ENCODE measurements around the gene DNAJC8.

The DNAJC8 gene

GRCh38 chr1:28199328-28200233 lies 33.2 kb downstream of the DNAJC8 start:
- H3K27ac ChIP-seq (ENCODE audit: low read depth, low read length, severe bottlenecking): no peak overlapping the region
- H3K4me1 ChIP-seq (ENCODE audit: control insufficient read depth, insufficient read depth, low read length, poor library complexity, severe bottlenecking): peaks cover 4% of the 10 kb centered on the region
- WGBS, 2 experiments (ENCODE audit: insufficient coverage in 2 of 2): 85 to 86% methylated on average over 2 to 5 of the region's 8 CpGs
- no peaks in the 10 kb centered on the region for H3K9me3 ChIP-seq (ENCODE audit: control insufficient read depth, low read length)
- peaks cover 64% of the 10 kb centered on the region for H3K36me3 ChIP-seq (ENCODE audit: control insufficient read depth, insufficient read depth, low read length)
- no peak overlapping the region for H3K4me3 ChIP-seq (ENCODE audit: extremely low read depth, insufficient read depth, low read length, poor library complexity, severe bottlenecking)

GRCh38 chr1:28197682-28198415 lies 35.0 kb downstream of the DNAJC8 start:
- peaks cover 4% of the 10 kb centered on the region for H3K4me1 ChIP-seq (ENCODE audit: control insufficient read depth, insufficient read depth, low read length, poor library complexity, severe bottlenecking)
- H3K27ac ChIP-seq (ENCODE audit: low read depth, low read length, severe bottlenecking): no peak overlapping the region
- 94 to 95% methylated on average over 4 to 12 of the region's 12 CpGs for WGBS, 2 experiments (ENCODE audit: insufficient coverage in 2 of 2)
- no peak overlapping the region for H3K4me3 ChIP-seq (ENCODE audit: extremely low read depth, insufficient read depth, low read length, poor library complexity, severe bottlenecking)
- peaks cover 46% of the 10 kb centered on the region for H3K36me3 ChIP-seq (ENCODE audit: control insufficient read depth, insufficient read depth, low read length)
- no peaks in the 10 kb centered on the region for H3K9me3 ChIP-seq (ENCODE audit: control insufficient read depth, low read length)

- Histone ChIP-seq H3K9me3 (ENCODE audit: control insufficient read depth, low read length) (no peaks in the 10 kb centered on the region), H3K36me3 (ENCODE audit: control insufficient read depth, insufficient read depth, low read length) (peaks cover 33% of the 10 kb centered on the region), H3K4me1 (ENCODE audit: control insufficient read depth, insufficient read depth, low read length, poor library complexity, severe bottlenecking) (peaks cover 4% of the 10 kb centered on the region), H3K4me3 (ENCODE audit: extremely low read depth, insufficient read depth, low read length, poor library complexity, severe bottlenecking) (no peak overlapping the region), H3K27ac (ENCODE audit: low read depth, low read length, severe bottlenecking) (peak overlapping the region; percentile 36)
- WGBS, 2 experiments (ENCODE audit: insufficient coverage in 2 of 2): 55 to 79% methylated on average over 2 to 3 of the region's 3 CpGs
Measured at GRCh38 chr1:28196330-28196729, 36.5 kb downstream of the DNAJC8 start.

GRCh38 chr1:28195780-28196179 lies 37.0 kb downstream of the DNAJC8 start:
- Histone ChIP-seq H3K4me3 (ENCODE audit: extremely low read depth, insufficient read depth, low read length, poor library complexity, severe bottlenecking) (no peak overlapping the region), H3K36me3 (ENCODE audit: control insufficient read depth, insufficient read depth, low read length) (peaks cover 28% of the 10 kb centered on the region), H3K9me3 (ENCODE audit: control insufficient read depth, low read length) (no peaks in the 10 kb centered on the region), H3K27ac (ENCODE audit: low read depth, low read length, severe bottlenecking) (no peak overlapping the region), H3K4me1 (ENCODE audit: control insufficient read depth, insufficient read depth, low read length, poor library complexity, severe bottlenecking) (peaks cover 9% of the 10 kb centered on the region)
- 100% methylated on average over 1 of the region's 1 CpG for WGBS, 2 experiments (ENCODE audit: insufficient coverage in 2 of 2)

- peaks cover 14% of the 10 kb centered on the region for H3K4me1 ChIP-seq (ENCODE audit: control insufficient read depth, insufficient read depth, low read length, poor library complexity, severe bottlenecking)
- no peaks in the 10 kb centered on the region for H3K9me3 ChIP-seq (ENCODE audit: control insufficient read depth, low read length)
- H3K27ac ChIP-seq (ENCODE audit: low read depth, low read length, severe bottlenecking): no peak overlapping the region
- WGBS, 2 experiments (ENCODE audit: insufficient coverage in 2 of 2): 88% methylated on average over 8 of the region's 8 CpGs
- H3K36me3 ChIP-seq (ENCODE audit: control insufficient read depth, insufficient read depth, low read length): peaks cover 18% of the 10 kb centered on the region
- H3K4me3 ChIP-seq (ENCODE audit: extremely low read depth, insufficient read depth, low read length, poor library complexity, severe bottlenecking): no peak overlapping the region
Measured at GRCh38 chr1:28194326-28195035, 38.3 kb downstream of the DNAJC8 start.

- Histone ChIP-seq H3K4me1 (ENCODE audit: control insufficient read depth, insufficient read depth, low read length, poor library complexity, severe bottlenecking) (peaks cover 14% of the 10 kb centered on the region), H3K4me3 (ENCODE audit: extremely low read depth, insufficient read depth, low read length, poor library complexity, severe bottlenecking) (no peak overlapping the region), H3K27ac (ENCODE audit: low read depth, low read length, severe bottlenecking) (no peak overlapping the region), H3K36me3 (ENCODE audit: control insufficient read depth, insufficient read depth, low read length) (peaks cover 10% of the 10 kb centered on the region), H3K9me3 (ENCODE audit: control insufficient read depth, low read length) (no peaks in the 10 kb centered on the region)
- WGBS, 2 experiments (ENCODE audit: insufficient coverage in 2 of 2): 81 to 97% methylated on average over 4 to 7 of the region's 8 CpGs
Measured at GRCh38 chr1:28193701-28194161, 39.1 kb downstream of the DNAJC8 start.

- Histone ChIP-seq H3K4me1 (ENCODE audit: control insufficient read depth, insufficient read depth, low read length, poor library complexity, severe bottlenecking) (peaks cover 10% of the 10 kb centered on the region), H3K27ac (ENCODE audit: low read depth, low read length, severe bottlenecking) (peak overlapping the region; percentile 45), H3K9me3 (ENCODE audit: control insufficient read depth, low read length) (no peaks in the 10 kb centered on the region), H3K36me3 (ENCODE audit: control insufficient read depth, insufficient read depth, low read length) (no peaks in the 10 kb centered on the region), H3K4me3 (ENCODE audit: extremely low read depth, insufficient read depth, low read length, poor library complexity, severe bottlenecking) (no peak overlapping the region)
- 79 to 87% methylated on average over 6 to 9 of the region's 12 CpGs for WGBS, 2 experiments (ENCODE audit: insufficient coverage in 2 of 2)
Measured at GRCh38 chr1:28190996-28191645, 41.7 kb downstream of the DNAJC8 start.

GRCh38 chr1:28190337-28190979 lies 42.4 kb downstream of the DNAJC8 start:
- H3K4me1 ChIP-seq (ENCODE audit: control insufficient read depth, insufficient read depth, low read length, poor library complexity, severe bottlenecking): peaks cover 10% of the 10 kb centered on the region
- no peaks in the 10 kb centered on the region for H3K36me3 ChIP-seq (ENCODE audit: control insufficient read depth, insufficient read depth, low read length)
- peak overlapping the region; percentile 45 for H3K27ac ChIP-seq (ENCODE audit: low read depth, low read length, severe bottlenecking)
- no peak overlapping the region for H3K4me3 ChIP-seq (ENCODE audit: extremely low read depth, insufficient read depth, low read length, poor library complexity, severe bottlenecking)
- WGBS, 2 experiments (ENCODE audit: insufficient coverage in 2 of 2): 85 to 90% methylated on average over 3 of the region's 3 CpGs
- H3K9me3 ChIP-seq (ENCODE audit: control insufficient read depth, low read length): no peaks in the 10 kb centered on the region

GRCh38 chr1:28185071-28185470 lies 47.8 kb downstream of the DNAJC8 start:
- no peaks in the 10 kb centered on the region for H3K4me1 ChIP-seq (ENCODE audit: control insufficient read depth, insufficient read depth, low read length, poor library complexity, severe bottlenecking)
- H3K27ac ChIP-seq (ENCODE audit: low read depth, low read length, severe bottlenecking): no peak overlapping the region
- no peaks in the 10 kb centered on the region for H3K36me3 ChIP-seq (ENCODE audit: control insufficient read depth, insufficient read depth, low read length)
- H3K9me3 ChIP-seq (ENCODE audit: control insufficient read depth, low read length): no peaks in the 10 kb centered on the region
- H3K4me3 ChIP-seq (ENCODE audit: extremely low read depth, insufficient read depth, low read length, poor library complexity, severe bottlenecking): no peak overlapping the region
- 100% methylated on average over 1 of the region's 1 CpG; no CpG with 5 or more reads in 1 of the 2 experiments for WGBS, 2 experiments (ENCODE audit: insufficient coverage in 2 of 2)

All from mesodermal cell (in vitro differentiated cells).